CD4-positive, alpha-beta T cell (primary cell): ENCODE measurements around the gene MARCHF3. TPM values are rescaled to one million over a fixed set of nuclear protein-coding genes. Genes with fewer than 3 reads are reported as not detected.

ENCODE experiments used
- ATAC-seq: fragments of 200-7000 bp; cut with Tn5 transposase; one replicate; pipeline ENCODE4 v1.10.0; 2022; ENCODE audit warnings: mild to moderate bottlenecking; ENCODE audit not compliant: poor library complexity
- CTCF ChIA-PET: fragments of 350-600 bp; sonication (Branson Sonifier 250); formaldehyde crosslinking; loops from one replicate; lab custom pipeline; 2021; ENCODE audit warnings: antibody characterized with exemption, inconsistent platforms; lab: Charles Lee
- POLR2A ChIA-PET: fragments of 350-600 bp; sonication (Branson Sonifier 250); formaldehyde crosslinking; loops from one replicate; lab custom pipeline; 2021; ENCODE audit warnings: antibody characterized with exemption, inconsistent platforms; lab: Charles Lee
- DNase-seq, 14 experiments: peaks; one replicate each; pipeline ENCODE4 v3.0.0-alpha.2; 2013 to 2020; ENCODE audit warnings: mixed read lengths in 2 of 14
- H3K27ac ChIP-seq, 2 donors: one replicate each; pipeline versions ENCODE4 v1.5.1 to v1.7.0; 2013; ENCODE audit warnings: low read length in 2 of 2, low read depth in 1 of 2, mild to moderate bottlenecking in 1 of 2
- H3K27me3 ChIP-seq, 2 experiments: 1 replicate in 1 of 2; 2 replicates in 1 of 2; pipeline versions ENCODE4 v1.6.1 to v1.7.0; 2013; ENCODE audit warnings: low read length in 2 of 2, control low read depth in 1 of 2, mild to moderate bottlenecking in 1 of 2, moderate library complexity in 1 of 2; ENCODE audit not compliant: insufficient read depth in 2 of 2, control insufficient read depth in 1 of 2
- H3K36me3 ChIP-seq: one replicate; pipeline ENCODE4 v1.6.1; 2013; ENCODE audit warnings: low read length, control low read depth; ENCODE audit not compliant: insufficient read depth
- H3K4me1 ChIP-seq: one replicate; pipeline ENCODE4 v1.6.1; 2013; ENCODE audit warnings: low read length, control low read depth; ENCODE audit not compliant: insufficient read depth
- H3K4me3 ChIP-seq: one replicate; pipeline ENCODE4 v1.5.1; 2013; ENCODE audit warnings: mild to moderate bottlenecking, low read length, moderate library complexity
- H3K9me3 ChIP-seq, 2 experiments: 1 replicate in 1 of 2; 2 replicates in 1 of 2; pipeline versions ENCODE4 v1.6.1 to v1.7.0; 2013; ENCODE audit warnings: low read length in 2 of 2, mild to moderate bottlenecking in 2 of 2, control low read depth in 1 of 2, moderate library complexity in 1 of 2; ENCODE audit not compliant: control insufficient read depth in 1 of 2, insufficient read depth in 1 of 2
- H3K27ac Mint-ChIP-seq: one replicate; pipeline ENCODE4 v1.8.0; 2020; ENCODE audit warnings: mixed read lengths
- H3K27me3 Mint-ChIP-seq: one replicate; pipeline ENCODE4 v1.8.0; 2021; ENCODE audit warnings: mixed read lengths
- H3K36me3 Mint-ChIP-seq: one replicate; pipeline ENCODE4 v1.8.0; 2021; ENCODE audit warnings: low read depth, mixed read lengths
- H3K4me1 Mint-ChIP-seq: one replicate; pipeline ENCODE4 v1.8.0; 2021; ENCODE audit warnings: low read depth, mixed read lengths
- H3K4me3 Mint-ChIP-seq: one replicate; pipeline ENCODE4 v1.8.0; 2020; ENCODE audit warnings: mild to moderate bottlenecking, mixed read lengths
- H3K9me3 Mint-ChIP-seq: one replicate; pipeline ENCODE4 v1.8.0; 2020; ENCODE audit warnings: mixed read lengths
- intact Hi-C, 2 experiments: fragments of 100-400 bp; cut with DNase I in 1 of 2; cut with micrococcal nuclease in 1 of 2; formaldehyde crosslinking; loops; one replicate each; pipeline versions ENCODE4 v1.15.1 to v1.9.0; 2023 to 2025; cut with DNase I, micrococcal nuclease
- total RNA-seq, 174 experiments: library from RNA in 2 of 174; stranded (reverse) in 2 of 174; gene quantifications; one replicate each; pipeline ENCODE4 v1.2.3 and lab custom pipeline; 2021 to 2026
- TF ChIP-seq, protein P1 (sequence below): fragments of 200-600 bp; IDR thresholded peaks from one replicate; pipeline ENCODE4 v1.8.0; 2022; ENCODE audit warnings: antibody characterized with exemption, mild to moderate bottlenecking

Gene MARCHF3
- total RNA-seq, 2 experiments from 2014 or later: 5.2 to 6.2 TPM

DNA sequence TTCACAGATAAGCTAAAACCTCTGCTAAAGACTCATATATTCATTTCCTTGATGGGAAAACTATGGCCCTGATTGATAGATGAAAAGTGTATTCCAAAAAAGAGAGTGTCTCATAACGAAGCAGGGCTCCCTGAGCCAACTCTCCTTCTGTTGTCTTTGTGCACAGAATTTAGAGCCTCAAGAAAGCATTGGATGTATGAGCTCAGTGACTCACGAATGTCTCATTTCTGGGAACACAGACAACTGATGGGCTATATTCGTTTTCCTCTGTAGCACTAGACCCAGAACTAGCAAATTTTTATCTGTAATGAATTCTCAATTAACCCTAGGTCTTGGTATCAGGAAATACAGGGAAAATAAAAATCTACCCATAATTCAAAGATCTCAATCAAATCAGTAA, 165.1 kb downstream of the MARCHF3 start:
- no peaks in the 10 kb centered on the region for H3K27me3 Mint-ChIP-seq
- intact Hi-C loops: loop anchor here in 1 of 2 experiments (5.0 kb wide), 1 partner anchor 117 kb away; no protein-coding TSS in a partner anchor
- no peak for DNase-seq
- CTCF ChIA-PET: no interaction called here
- no peak overlapping the region for H3K27ac Mint-ChIP-seq
- Histone ChIP-seq H3K4me3 (no peak overlapping the region), H3K27ac (no peak overlapping the region), H3K27me3 (no peaks in the 10 kb centered on the region), H3K36me3 (no peaks in the 10 kb centered on the region), H3K9me3 (no peaks in the 10 kb centered on the region), H3K4me1 (peaks cover 8% of the 10 kb centered on the region)
- H3K36me3 Mint-ChIP-seq: no peaks in the 10 kb centered on the region
- H3K4me1 Mint-ChIP-seq: peaks cover 16% of the 10 kb centered on the region
- TF ChIP-seq, protein P1, sequence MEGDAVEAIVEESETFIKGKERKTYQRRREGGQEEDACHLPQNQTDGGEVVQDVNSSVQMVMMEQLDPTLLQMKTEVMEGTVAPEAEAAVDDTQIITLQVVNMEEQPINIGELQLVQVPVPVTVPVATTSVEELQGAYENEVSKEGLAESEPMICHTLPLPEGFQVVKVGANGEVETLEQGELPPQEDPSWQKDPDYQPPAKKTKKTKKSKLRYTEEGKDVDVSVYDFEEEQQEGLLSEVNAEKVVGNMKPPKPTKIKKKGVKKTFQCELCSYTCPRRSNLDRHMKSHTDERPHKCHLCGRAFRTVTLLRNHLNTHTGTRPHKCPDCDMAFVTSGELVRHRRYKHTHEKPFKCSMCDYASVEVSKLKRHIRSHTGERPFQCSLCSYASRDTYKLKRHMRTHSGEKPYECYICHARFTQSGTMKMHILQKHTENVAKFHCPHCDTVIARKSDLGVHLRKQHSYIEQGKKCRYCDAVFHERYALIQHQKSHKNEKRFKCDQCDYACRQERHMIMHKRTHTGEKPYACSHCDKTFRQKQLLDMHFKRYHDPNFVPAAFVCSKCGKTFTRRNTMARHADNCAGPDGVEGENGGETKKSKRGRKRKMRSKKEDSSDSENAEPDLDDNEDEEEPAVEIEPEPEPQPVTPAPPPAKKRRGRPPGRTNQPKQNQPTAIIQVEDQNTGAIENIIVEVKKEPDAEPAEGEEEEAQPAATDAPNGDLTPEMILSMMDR: no peak
- no peak overlapping the region for H3K4me3 Mint-ChIP-seq
- no peak for ATAC-seq
- no peaks in the 10 kb centered on the region for H3K9me3 Mint-ChIP-seq
- POLR2A ChIA-PET: no interaction called here

DNA sequence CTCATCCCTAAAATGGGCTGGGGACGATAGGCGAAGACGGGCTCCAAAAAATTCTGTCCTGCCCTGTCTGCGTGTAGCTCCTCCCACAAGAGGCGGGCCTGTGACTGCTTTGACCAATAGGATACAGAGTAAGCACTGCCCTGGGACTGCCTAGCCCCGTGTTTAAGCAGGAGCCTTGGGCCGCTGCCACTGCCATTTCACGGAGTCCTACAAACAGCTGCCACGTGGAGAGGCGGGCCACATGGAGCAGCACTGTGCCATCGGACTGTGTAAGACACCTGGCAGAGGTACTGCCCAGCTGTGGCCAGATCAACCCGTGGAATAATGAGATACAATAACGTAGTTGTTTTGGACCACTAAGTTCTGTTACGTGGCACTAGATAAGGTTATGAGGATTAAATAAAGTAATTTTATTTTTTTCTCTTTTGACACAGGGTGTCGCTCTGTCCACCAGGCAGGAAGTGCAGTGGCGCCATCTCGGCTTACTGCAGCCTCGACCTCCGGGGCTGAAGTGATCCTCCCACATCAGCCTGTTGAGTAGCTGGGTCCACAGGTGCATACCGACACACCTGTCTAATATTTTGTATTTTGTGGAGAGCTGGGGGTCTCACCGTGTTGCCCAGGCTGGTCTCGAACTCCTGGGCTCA, 166.2 kb downstream of the MARCHF3 start:
- Histone ChIP-seq H3K9me3 (no peaks in the 10 kb centered on the region), H3K4me3 (no peak overlapping the region), H3K36me3 (no peaks in the 10 kb centered on the region), H3K27ac (no peak overlapping the region), H3K27me3 (no peaks in the 10 kb centered on the region), H3K4me1 (peaks cover 6% of the 10 kb centered on the region)
- ATAC-seq (no peak), DNase-seq (no peak)
- CTCF ChIA-PET: no interaction called here
- Mint-ChIP-seq H3K4me1 (peaks cover 12% of the 10 kb centered on the region), H3K27me3 (no peaks in the 10 kb centered on the region), H3K36me3 (no peaks in the 10 kb centered on the region), H3K4me3 (no peak overlapping the region), H3K27ac (no peak overlapping the region), H3K9me3 (no peaks in the 10 kb centered on the region)
- POLR2A ChIA-PET: no interaction called here
- intact Hi-C loops: no loop called here
- TF ChIP-seq, protein P1: no peak

DNA sequence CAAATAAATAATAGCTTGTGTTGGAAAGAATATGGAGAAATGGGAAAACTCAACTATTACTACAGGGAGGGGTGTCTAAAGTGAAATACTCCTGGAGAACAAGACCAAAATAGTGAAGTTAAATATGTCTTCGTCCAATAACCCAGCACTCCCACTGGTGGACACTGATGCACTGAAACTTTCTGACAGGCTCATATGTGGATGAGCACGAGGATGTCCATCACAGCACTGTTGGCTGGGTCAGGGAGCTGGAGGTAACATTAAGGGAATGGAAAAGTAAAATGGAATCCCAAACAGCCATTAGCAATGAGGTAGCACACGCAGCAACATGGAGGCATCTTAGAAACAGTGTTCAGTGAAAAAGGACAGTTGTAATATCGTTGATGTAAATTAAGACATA, 167.0 kb downstream of the MARCHF3 start:
- Mint-ChIP-seq H3K27ac (no peak overlapping the region), H3K4me1 (peaks cover 5% of the 10 kb centered on the region), H3K4me3 (no peak overlapping the region), H3K36me3 (no peaks in the 10 kb centered on the region), H3K9me3 (no peaks in the 10 kb centered on the region), H3K27me3 (no peaks in the 10 kb centered on the region)
- Histone ChIP-seq H3K27ac (no peak overlapping the region), H3K4me3 (no peak overlapping the region), H3K27me3 (no peaks in the 10 kb centered on the region), H3K4me1 (no peaks in the 10 kb centered on the region), H3K36me3 (no peaks in the 10 kb centered on the region), H3K9me3 (no peaks in the 10 kb centered on the region)
- TF ChIP-seq, protein P1: no peak
- no peak for ATAC-seq
- no peak for DNase-seq
- ChIA-PET CTCF (no interaction called here), POLR2A (no interaction called here)
- intact Hi-C loops: no loop called here
